CD4-positive, alpha-beta memory T cell (primary cell): ENCODE measurements around the gene CPNE8. TPM values are rescaled to one million over a fixed set of nuclear protein-coding genes. Genes with fewer than 3 reads are reported as not detected.

Source experiments
- CTCF ChIA-PET: fragments of 350-600 bp; sonication (Branson Sonifier 250); formaldehyde crosslinking; loops from one replicate; lab custom pipeline; 2021; ENCODE audit warnings: inconsistent platforms; ENCODE audit not compliant: partially characterized antibody; lab: Charles Lee
- POLR2A ChIA-PET: fragments of 350-600 bp; sonication (Branson Sonifier 250); formaldehyde crosslinking; loops from one replicate; lab custom pipeline; 2021; ENCODE audit not compliant: partially characterized antibody; lab: Charles Lee
- DNase-seq, 5 donors: peaks; one replicate each; pipeline versions ENCODE4 v3.0.0 to v3.0.0-alpha.2; 2020 to 2022; ENCODE audit warnings: mixed read lengths in 1 of 5
- H3K27ac ChIP-seq: one replicate; pipeline ENCODE4 v1.7.0; 2013; ENCODE audit warnings: low read depth, low read length
- H3K27me3 ChIP-seq: 2 replicates; pipeline ENCODE4 v1.7.0; 2013; ENCODE audit warnings: mild to moderate bottlenecking, low read length, moderate library complexity; ENCODE audit not compliant: insufficient read depth
- H3K36me3 ChIP-seq: 2 replicates; pipeline ENCODE4 v1.7.0; 2013; ENCODE audit warnings: mild to moderate bottlenecking, low read length, moderate library complexity; ENCODE audit not compliant: insufficient read depth
- H3K4me1 ChIP-seq: 2 replicates; pipeline ENCODE4 v1.7.0; 2013; ENCODE audit warnings: mild to moderate bottlenecking, low read length, moderate library complexity; ENCODE audit not compliant: insufficient read depth
- H3K4me3 ChIP-seq, 2 donors: one replicate each; pipeline ENCODE4 v1.7.0; 2013; ENCODE audit warnings: low read length in 2 of 2, mild to moderate bottlenecking in 1 of 2
- H3K9me3 ChIP-seq, 2 donors: one replicate each; pipeline ENCODE4 v1.7.0; 2013; ENCODE audit warnings: low read length in 2 of 2, control low read depth in 1 of 2; ENCODE audit not compliant: control insufficient read depth in 1 of 2
- H3K27ac Mint-ChIP-seq, 7 donors: one replicate each; pipeline ENCODE4 v1.8.0; 2020 to 2021; ENCODE audit warnings: mixed read lengths in 7 of 7, mild to moderate bottlenecking in 6 of 7, inconsistent platforms in 3 of 7, moderate library complexity in 3 of 7
- H3K27me3 Mint-ChIP-seq, 2 donors: one replicate each; pipeline ENCODE4 v1.8.0; 2020 to 2021; ENCODE audit warnings: mixed read lengths in 2 of 2
- H3K36me3 Mint-ChIP-seq, 2 donors: one replicate each; pipeline ENCODE4 v1.8.0; 2020 to 2021; ENCODE audit warnings: mixed read lengths in 2 of 2, inconsistent platforms in 1 of 2, mild to moderate bottlenecking in 1 of 2
- H3K4me1 Mint-ChIP-seq, 4 donors: one replicate each; pipeline ENCODE4 v1.8.0; 2020 to 2021; ENCODE audit warnings: mixed read lengths in 4 of 4, mild to moderate bottlenecking in 1 of 4
- H3K4me3 Mint-ChIP-seq, 8 donors: one replicate each; pipeline ENCODE4 v1.8.0; 2020 to 2021; ENCODE audit warnings: mixed read lengths in 8 of 8, mild to moderate bottlenecking in 7 of 8, moderate library complexity in 6 of 8, inconsistent platforms in 3 of 8
- H3K9me3 Mint-ChIP-seq, 8 donors: one replicate each; pipeline ENCODE4 v1.8.0; 2020 to 2021; ENCODE audit warnings: mixed read lengths in 8 of 8, mild to moderate bottlenecking in 5 of 8, inconsistent platforms in 3 of 8, moderate library complexity in 1 of 8
- intact Hi-C: fragments of 100-400 bp; cut with micrococcal nuclease; formaldehyde crosslinking; loops from one replicate; pipeline ENCODE4 v1.15.1; 2023
- polyA plus RNA-seq, 2 donors: library from polyadenylated mRNA; unstranded; fragments of 300-500 nt; fragmentation: Illumina TruSeq; gene quantifications; one replicate each; pipeline ENCODE4 v1.2.3, GENCODE V29; 2021
- total RNA-seq, 2 experiments: library from RNA; stranded (reverse); gene quantifications; one replicate each; pipeline ENCODE4 v1.2.3, GENCODE V29; 2021

Gene CPNE8
- total and polyA plus RNA-seq, 4 experiments from 2014 or later: 1.2 to 5.1 (median 2.9) TPM

DNA sequence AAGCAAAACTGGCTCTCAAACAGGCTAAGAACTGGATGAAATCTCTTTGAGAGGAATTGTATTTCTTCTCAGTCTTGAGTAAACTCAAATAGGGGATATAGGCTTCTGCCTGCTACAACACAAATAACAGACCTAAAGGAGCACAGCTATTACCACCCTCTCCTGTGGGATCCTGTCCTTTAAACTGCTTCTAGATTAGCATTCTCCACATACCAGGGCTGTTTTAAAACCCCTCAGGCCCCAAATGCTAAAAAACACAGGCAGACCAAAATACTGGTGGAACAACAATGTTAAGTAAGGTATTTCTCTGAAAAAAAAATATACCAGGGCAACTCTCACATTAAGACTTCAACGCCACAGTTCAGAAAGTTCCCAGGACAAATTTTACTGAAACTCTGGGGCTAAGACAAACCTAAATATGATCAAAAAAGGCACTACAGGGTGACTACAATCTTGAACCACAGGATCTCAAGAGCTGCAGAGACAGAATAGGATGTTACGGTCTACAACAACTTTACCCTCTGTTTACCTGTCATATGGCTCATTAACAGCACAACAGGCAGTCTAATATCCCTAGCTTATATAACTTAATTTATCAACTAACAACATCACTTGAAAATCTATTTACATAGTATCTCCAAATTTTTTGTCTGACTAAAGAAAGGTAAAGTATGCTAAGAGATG is 7.2 kb downstream of the CPNE8 start:
- intact Hi-C loops: no loop called here
- peaks cover 1% of the 10 kb centered on the region for H3K4me1 ChIP-seq
- H3K27ac Mint-ChIP-seq: peak overlapping the region in 1 of 7 donors; percentile 15

DNA sequence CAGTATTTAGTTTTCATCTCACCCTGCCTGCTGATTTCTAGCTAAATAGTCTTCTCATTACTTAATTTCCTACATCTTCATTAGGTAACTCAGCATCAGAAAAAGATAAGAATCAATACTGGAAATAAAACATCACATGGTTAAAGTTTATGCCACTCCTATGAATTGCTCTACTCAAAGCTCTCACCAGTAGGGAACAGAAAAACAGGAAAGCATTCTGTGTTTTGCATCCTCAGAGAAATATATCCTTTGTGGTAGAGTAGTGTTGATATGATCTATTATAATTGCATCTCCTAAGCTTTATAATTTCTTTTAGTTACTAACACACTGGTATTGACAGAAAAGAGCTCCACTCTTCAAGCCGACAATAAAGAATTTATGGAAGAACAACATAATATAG is 9.9 kb downstream of the CPNE8 start:
- Mint-ChIP-seq H3K27ac (peak overlapping the region in 1 of 7 donors; percentile 55), H3K4me3 (no peak overlapping the region), H3K36me3 (no peaks in the 10 kb centered on the region), H3K9me3 (peaks cover 0 to 4% (median 0%) of the 10 kb centered on the region in 8 donors), H3K4me1 (peaks cover 1 to 16% (median 7%) of the 10 kb centered on the region in 4 donors), H3K27me3 (no peaks in the 10 kb centered on the region)
- no peak overlapping the region for H3K4me3 ChIP-seq
- no peaks in the 10 kb centered on the region for H3K4me1 ChIP-seq
- intact Hi-C loops: no loop called here
- CTCF ChIA-PET: interaction anchor here (0.8 to 3.9 kb wide), 4 partner anchors 8 to 1297 kb away, joined by 3 to 29 read pairs (median 4); partner anchors contain the start of gene CPNE8
- DNase-seq: no peak
- H3K27me3 ChIP-seq: no peaks in the 10 kb centered on the region
- no peaks in the 10 kb centered on the region for H3K36me3 ChIP-seq
- no peaks in the 10 kb centered on the region for H3K9me3 ChIP-seq
- H3K27ac ChIP-seq: no peak overlapping the region
- POLR2A ChIA-PET: no interaction called here

More for the DNA sequence above, 7.2 kb downstream of the CPNE8 start:
- POLR2A ChIA-PET: no interaction called here
- no peak for DNase-seq
- Mint-ChIP-seq H3K4me1 (peaks cover 1 to 23% (median 7%) of the 10 kb centered on the region in 4 donors), H3K27me3 (no peaks in the 10 kb centered on the region), H3K36me3 (no peaks in the 10 kb centered on the region), H3K9me3 (peaks cover 0 to 4% (median 0%) of the 10 kb centered on the region in 8 donors), H3K4me3 (no peak overlapping the region)
- Histone ChIP-seq H3K27me3 (no peaks in the 10 kb centered on the region), H3K9me3 (no peaks in the 10 kb centered on the region), H3K27ac (no peak overlapping the region), H3K36me3 (no peaks in the 10 kb centered on the region), H3K4me3 (no peak overlapping the region)
- CTCF ChIA-PET: no interaction called here

DNA sequence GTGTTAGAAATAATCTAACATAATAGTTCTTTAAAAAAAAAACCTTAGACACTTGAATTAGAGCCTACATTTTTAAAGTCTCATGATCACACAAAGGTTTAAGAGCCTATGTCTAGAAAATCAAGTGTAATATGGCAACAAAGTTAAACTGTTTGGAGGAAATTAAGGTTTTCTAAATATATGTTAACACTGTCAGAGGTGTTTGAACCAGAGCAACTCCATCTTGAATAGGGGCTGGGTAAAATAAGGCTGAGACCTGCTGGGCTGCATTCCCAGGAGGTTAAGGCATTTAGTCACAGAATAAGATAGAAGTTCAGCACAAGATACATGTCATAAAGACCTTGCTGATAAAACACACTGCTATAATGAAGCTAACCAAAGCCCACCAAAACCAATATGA is 12.4 kb downstream of the CPNE8 start:
- no peak overlapping the region for H3K27ac Mint-ChIP-seq
- no peaks in the 10 kb centered on the region for H3K27me3 ChIP-seq
- intact Hi-C loops: no loop called here
- H3K4me1 Mint-ChIP-seq: peaks cover 0 to 11% (median 6%) of the 10 kb centered on the region in 4 donors
- peaks cover 0 to 6% (median 0%) of the 10 kb centered on the region in 8 donors for H3K9me3 Mint-ChIP-seq
- H3K9me3 ChIP-seq: no peaks in the 10 kb centered on the region
- CTCF ChIA-PET: no interaction called here
- H3K36me3 ChIP-seq: no peaks in the 10 kb centered on the region
- H3K36me3 Mint-ChIP-seq: no peaks in the 10 kb centered on the region
- H3K27ac ChIP-seq: no peak overlapping the region
- H3K4me3 ChIP-seq: no peak overlapping the region
- DNase-seq: no peak
- POLR2A ChIA-PET: no interaction called here
- no peaks in the 10 kb centered on the region for H3K4me1 ChIP-seq
- no peak overlapping the region for H3K4me3 Mint-ChIP-seq
- H3K27me3 Mint-ChIP-seq: no peaks in the 10 kb centered on the region

DNA sequence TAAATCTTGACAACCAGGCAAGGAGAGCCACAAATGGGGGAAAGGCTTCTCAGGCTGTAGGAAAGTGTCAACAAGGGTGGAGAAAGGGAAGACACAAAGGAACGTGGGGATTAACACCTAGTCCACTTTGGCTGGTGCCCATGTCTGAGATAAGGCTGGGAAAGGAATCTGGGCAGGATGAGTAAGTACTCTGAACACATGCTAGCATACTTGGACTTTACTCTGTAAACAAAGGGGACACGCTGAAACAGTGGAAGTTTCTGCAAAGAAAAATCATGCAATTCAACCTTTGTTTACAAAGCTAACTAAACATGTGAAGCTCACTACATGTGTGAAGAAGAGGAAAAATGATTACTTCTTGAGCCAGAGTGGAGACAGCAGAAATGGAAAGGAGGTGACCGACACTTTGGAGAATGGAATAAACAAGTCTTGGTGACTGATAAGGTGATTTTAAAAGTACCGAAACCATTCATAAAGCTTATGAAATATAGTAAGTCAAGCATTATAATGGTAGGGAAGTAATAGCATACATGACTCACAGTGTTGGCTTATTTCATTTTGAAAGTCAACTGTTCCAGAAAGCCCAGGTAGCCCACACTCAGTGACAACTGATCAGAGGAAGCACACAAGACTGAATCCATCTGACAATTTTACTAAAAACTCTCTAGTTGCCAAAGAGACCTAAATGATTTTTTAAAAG is 13.2 kb downstream of the CPNE8 start:
- Histone ChIP-seq H3K27ac (no peak overlapping the region), H3K9me3 (no peaks in the 10 kb centered on the region), H3K4me1 (no peaks in the 10 kb centered on the region), H3K4me3 (no peak overlapping the region), H3K36me3 (no peaks in the 10 kb centered on the region), H3K27me3 (no peaks in the 10 kb centered on the region)
- Mint-ChIP-seq H3K9me3 (peaks cover 0 to 6% (median 0%) of the 10 kb centered on the region in 8 donors), H3K36me3 (no peaks in the 10 kb centered on the region), H3K27ac (no peak overlapping the region), H3K4me1 (peaks cover 0 to 10% (median 6%) of the 10 kb centered on the region in 4 donors), H3K27me3 (no peaks in the 10 kb centered on the region), H3K4me3 (no peak overlapping the region)
- ChIA-PET POLR2A (no interaction called here), CTCF (no interaction called here)
- intact Hi-C loops: no loop called here
- DNase-seq: no peak

DNA sequence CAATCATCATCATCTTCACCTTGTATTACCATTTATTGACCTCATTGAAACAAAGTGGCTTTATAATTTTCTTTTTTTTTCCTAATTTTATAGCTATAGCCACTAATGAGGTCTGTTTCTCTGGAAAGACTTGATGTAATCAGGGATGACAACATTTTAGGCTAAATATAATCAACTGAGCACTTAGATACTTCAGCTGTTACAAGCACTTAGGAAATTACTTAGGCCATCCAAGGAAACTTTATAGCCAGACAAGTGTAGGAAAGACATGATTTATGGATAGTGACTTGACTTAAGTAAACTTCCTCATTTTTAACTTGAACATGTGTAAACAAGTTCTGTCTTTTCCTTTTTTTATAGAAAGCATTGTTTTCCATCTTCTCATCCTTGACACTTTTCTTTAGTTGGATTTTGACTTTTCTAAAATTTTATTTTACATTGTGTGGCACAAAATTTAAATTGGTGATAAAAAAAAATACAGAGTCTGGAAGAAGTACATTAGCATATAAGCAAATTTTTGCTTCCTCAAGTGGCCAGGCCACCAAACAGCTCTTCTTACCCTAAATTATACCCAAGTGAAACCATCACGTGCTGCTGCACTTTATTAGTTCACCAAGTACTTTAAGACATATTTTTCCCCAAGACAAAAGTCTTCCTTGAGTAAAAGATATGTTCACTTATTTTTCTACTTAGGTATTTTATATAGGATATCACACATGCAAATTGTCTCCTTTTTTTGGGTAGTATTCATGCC is 15.1 kb downstream of the CPNE8 start:
- H3K4me3 ChIP-seq: no peak overlapping the region
- no peak overlapping the region for H3K27ac ChIP-seq
- Mint-ChIP-seq H3K4me1 (peaks cover 0 to 5% (median 3%) of the 10 kb centered on the region in 4 donors), H3K4me3 (no peak overlapping the region), H3K36me3 (no peaks in the 10 kb centered on the region), H3K9me3 (peaks cover 0 to 3% (median 0%) of the 10 kb centered on the region in 8 donors), H3K27me3 (no peaks in the 10 kb centered on the region), H3K27ac (no peak overlapping the region)
- H3K36me3 ChIP-seq: no peaks in the 10 kb centered on the region
- intact Hi-C loops: no loop called here
- ChIA-PET POLR2A (no interaction called here), CTCF (no interaction called here)
- H3K27me3 ChIP-seq: no peaks in the 10 kb centered on the region
- DNase-seq: no peak
- no peaks in the 10 kb centered on the region for H3K9me3 ChIP-seq
- no peaks in the 10 kb centered on the region for H3K4me1 ChIP-seq

DNA sequence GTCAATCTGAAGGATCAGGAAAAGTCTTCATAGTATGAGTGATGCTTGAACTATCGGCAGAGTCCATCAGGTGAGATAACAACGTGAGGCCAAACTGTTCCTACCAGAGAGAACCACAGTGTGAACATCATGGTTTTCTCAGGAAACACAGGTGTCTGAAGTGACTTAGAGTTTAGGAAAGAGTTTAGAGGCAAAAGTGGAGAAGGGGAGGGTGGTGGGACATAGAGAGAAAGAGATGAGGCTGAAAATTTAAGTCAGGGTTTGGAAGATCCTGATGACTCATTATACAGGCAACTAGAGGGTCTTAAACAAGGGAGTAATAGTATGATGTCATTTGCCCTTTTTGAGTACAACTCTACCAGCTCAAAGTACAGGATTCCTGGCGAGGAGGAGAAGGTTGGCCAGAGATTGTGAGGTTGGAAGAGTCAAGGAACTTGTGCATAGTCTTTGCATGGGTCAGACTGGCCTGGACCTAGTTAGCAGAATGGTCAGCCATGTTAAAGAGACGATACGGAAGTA is 16.0 kb downstream of the CPNE8 start:
- Histone ChIP-seq H3K9me3 (no peaks in the 10 kb centered on the region), H3K4me3 (no peak overlapping the region), H3K4me1 (no peaks in the 10 kb centered on the region), H3K36me3 (no peaks in the 10 kb centered on the region), H3K27me3 (no peaks in the 10 kb centered on the region), H3K27ac (no peak overlapping the region)
- H3K4me1 Mint-ChIP-seq: peaks cover 0 to 5% (median 3%) of the 10 kb centered on the region in 4 donors
- H3K4me3 Mint-ChIP-seq: no peak overlapping the region
- ChIA-PET POLR2A (no interaction called here), CTCF (no interaction called here)
- DNase-seq: no peak
- no peaks in the 10 kb centered on the region for H3K36me3 Mint-ChIP-seq
- H3K9me3 Mint-ChIP-seq: peaks cover 0 to 3% (median 0%) of the 10 kb centered on the region in 8 donors
- intact Hi-C loops: no loop called here
- H3K27ac Mint-ChIP-seq: no peak overlapping the region
- H3K27me3 Mint-ChIP-seq: no peaks in the 10 kb centered on the region

DNA sequence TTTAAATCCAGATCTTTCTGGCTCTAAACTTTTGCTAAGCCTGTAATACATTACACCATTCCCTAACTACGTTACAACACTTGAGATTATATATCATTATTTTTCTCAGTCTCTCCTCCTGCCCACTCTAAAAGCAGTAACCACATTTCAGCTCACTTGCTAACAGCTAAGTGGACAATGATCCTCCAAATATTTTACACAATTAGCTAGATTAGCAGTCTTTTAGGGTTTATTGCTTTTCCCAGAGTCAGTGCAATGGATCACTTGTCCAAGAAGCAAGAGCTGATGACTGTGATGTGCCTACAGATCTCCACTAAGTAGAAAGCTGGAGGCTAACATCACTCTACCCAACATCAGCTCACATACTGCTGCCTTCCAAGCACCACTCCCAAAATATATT is 17.6 kb downstream of the CPNE8 start:
- H3K36me3 Mint-ChIP-seq: no peaks in the 10 kb centered on the region
- H3K4me3 Mint-ChIP-seq: no peak overlapping the region
- no peaks in the 10 kb centered on the region for H3K27me3 Mint-ChIP-seq
- H3K27ac Mint-ChIP-seq: no peak overlapping the region
- Histone ChIP-seq H3K9me3 (no peaks in the 10 kb centered on the region), H3K4me1 (no peaks in the 10 kb centered on the region), H3K4me3 (no peak overlapping the region), H3K27ac (no peak overlapping the region), H3K27me3 (no peaks in the 10 kb centered on the region), H3K36me3 (no peaks in the 10 kb centered on the region)
- intact Hi-C loops: no loop called here
- H3K9me3 Mint-ChIP-seq: peaks cover 0 to 4% (median 0%) of the 10 kb centered on the region in 8 donors
- no peak for DNase-seq
- peaks cover 0 to 5% (median 3%) of the 10 kb centered on the region in 4 donors for H3K4me1 Mint-ChIP-seq
- POLR2A ChIA-PET: no interaction called here
- CTCF ChIA-PET: interaction anchor here (0.9 to 1.6 kb wide), 3 partner anchors 13 to 20 kb away, joined by 3 to 4 read pairs (median 4); partner anchors contain the start of gene CPNE8
